Tibial nerve (tissue), 4 donors: ENCODE measurements around the gene SFXN1.

ENCODE experiments used
- CTCF ChIP-seq, 5 experiments: fragments of 200-600 bp in 3 of 5; fragments of 450-650 bp in 2 of 5; sonication (generic) in 3 of 5; IDR thresholded peaks; one replicate each; pipeline ENCODE4 v1.5.1; 2016 to 2019; ENCODE audit warnings: antibody characterized with exemption in 5 of 5, mild to moderate bottlenecking in 3 of 5, moderate library complexity in 2 of 5
- EP300 ChIP-seq, 2 donors: sonication (generic); formaldehyde crosslinking; IDR thresholded peaks; one replicate each; pipeline ENCODE4 v1.6.1; 2017; ENCODE audit warnings: antibody characterized with exemption in 2 of 2, mild to moderate bottlenecking in 1 of 2
- POLR2A ChIP-seq, 2 donors: fragments of 450-650 bp; IDR thresholded peaks; one replicate each; pipeline ENCODE4 v1.6.1; 2017; ENCODE audit warnings: antibody characterized with exemption in 2 of 2, mild to moderate bottlenecking in 2 of 2, moderate library complexity in 2 of 2

- TF ChIP-seq CTCF (IDR thresholded peaks at IDR 0.05) (no peak), POLR2A (IDR thresholded peaks at IDR 0.05) (no peak), EP300 (IDR thresholded peaks at IDR 0.05) (no peak)
Measured at GRCh38 chr5:175487514-175488222, 9.3 kb downstream of the SFXN1 start.
